Liver (tissue), 3 donors: ENCODE measurements around the gene LPAR1.

Experiments used
- TAF1 ChIP-seq: conservative IDR thresholded peaks from 2 replicates; pipeline ENCODE4 v1.6.1; 2016; ENCODE audit warnings: antibody characterized with exemption, mild to moderate bottlenecking
- TF ChIP-seq, protein P1 (sequence below): fragments of 150-350 bp; IDR thresholded peaks from 2 replicates; pipeline ENCODE4 v1.5.1; 2017; ENCODE audit warnings: improper control_type of control experiment, low read depth, low read length; ENCODE audit not compliant: missing input control
- donor health status: healthy.
- donor health status: healthy.

DNA sequence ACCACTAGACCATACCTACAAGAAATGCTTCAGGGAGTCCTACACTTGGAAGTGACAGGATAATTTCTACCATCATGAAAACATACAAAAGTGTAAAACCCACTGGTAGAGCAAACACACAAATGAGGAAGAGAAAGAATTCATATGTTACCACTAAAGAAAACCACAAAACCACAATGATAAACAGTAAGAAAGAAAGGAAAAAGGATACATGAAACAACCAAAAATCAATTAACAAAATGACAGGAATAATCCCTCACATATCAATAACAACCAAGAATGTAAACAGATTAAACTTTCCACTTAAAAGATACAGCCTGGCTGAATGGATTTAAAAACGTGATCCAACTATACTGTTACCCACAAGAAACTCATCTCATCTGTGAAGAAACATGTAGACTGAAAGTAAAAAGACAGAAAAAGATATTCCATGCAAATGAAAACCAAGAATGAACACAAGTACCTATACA lies 83.4 kb downstream of the LPAR1 start:
- TF ChIP-seq, protein P1, sequence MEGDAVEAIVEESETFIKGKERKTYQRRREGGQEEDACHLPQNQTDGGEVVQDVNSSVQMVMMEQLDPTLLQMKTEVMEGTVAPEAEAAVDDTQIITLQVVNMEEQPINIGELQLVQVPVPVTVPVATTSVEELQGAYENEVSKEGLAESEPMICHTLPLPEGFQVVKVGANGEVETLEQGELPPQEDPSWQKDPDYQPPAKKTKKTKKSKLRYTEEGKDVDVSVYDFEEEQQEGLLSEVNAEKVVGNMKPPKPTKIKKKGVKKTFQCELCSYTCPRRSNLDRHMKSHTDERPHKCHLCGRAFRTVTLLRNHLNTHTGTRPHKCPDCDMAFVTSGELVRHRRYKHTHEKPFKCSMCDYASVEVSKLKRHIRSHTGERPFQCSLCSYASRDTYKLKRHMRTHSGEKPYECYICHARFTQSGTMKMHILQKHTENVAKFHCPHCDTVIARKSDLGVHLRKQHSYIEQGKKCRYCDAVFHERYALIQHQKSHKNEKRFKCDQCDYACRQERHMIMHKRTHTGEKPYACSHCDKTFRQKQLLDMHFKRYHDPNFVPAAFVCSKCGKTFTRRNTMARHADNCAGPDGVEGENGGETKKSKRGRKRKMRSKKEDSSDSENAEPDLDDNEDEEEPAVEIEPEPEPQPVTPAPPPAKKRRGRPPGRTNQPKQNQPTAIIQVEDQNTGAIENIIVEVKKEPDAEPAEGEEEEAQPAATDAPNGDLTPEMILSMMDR, result no peak
- no peak for TF ChIP-seq TAF1
